Left kidney (tissue), 2 donors: ENCODE data around the gene TNFRSF6B. TPM values are rescaled to one million over a fixed set of nuclear protein-coding genes. Genes with fewer than 3 reads are reported as not detected.
"Not testable (repeated sequence)": the region's sequence is repeated elsewhere in the genome, so short reads cannot be mapped to it uniquely, and the experiment has no call there.

Experiments
- DNase-seq: peaks from one replicate; pipeline ENCODE4 v3.0.0-alpha.2; 2013
- polyA plus RNA-seq: library from polyadenylated mRNA; unstranded; fragments of 120-200 nt; gene quantifications from one replicate; pipeline ENCODE4 v1.2.1, GENCODE V29; 2013; ENCODE audit not compliant: insufficient read length

TNFRSF6B gene
- polyA plus RNA-seq, 1 donor: 2.1 TPM

- DNase-seq: no peak
These were observed 34.3 kb upstream of the TNFRSF6B start for GRCh38 chr20:63661959-63662812.

- DNase-seq: no peak
These were observed 33.7 kb upstream of the TNFRSF6B start for GRCh38 chr20:63662813-63663189.

- DNase-seq: no peak
These were observed 33.0 kb upstream of the TNFRSF6B start for GRCh38 chr20:63663332-63664066.

GRCh38 chr20:63664143-63664851, 32.2 kb upstream of the TNFRSF6B start:
- no peak for DNase-seq

- DNase-seq: no peak
These were observed 31.4 kb upstream of the TNFRSF6B start for GRCh38 chr20:63664861-63665594.

- no peak for DNase-seq
These were observed 30.7 kb upstream of the TNFRSF6B start for GRCh38 chr20:63665708-63666107.

GRCh38 chr20:63667858-63668257, 28.6 kb upstream of the TNFRSF6B start:
- no peak for DNase-seq

GRCh38 chr20:63668351-63668750, 28.1 kb upstream of the TNFRSF6B start:
- no peak for DNase-seq

- not testable (repeated sequence) for DNase-seq
These were observed 24.8 kb upstream of the TNFRSF6B start for GRCh38 chr20:63671695-63672094.

GRCh38 chr20:63672666-63673065, 23.8 kb upstream of the TNFRSF6B start:
- no peak for DNase-seq

- no peak for DNase-seq
These were observed 22.5 kb upstream of the TNFRSF6B start for GRCh38 chr20:63673951-63674350.

GRCh38 chr20:63675681-63676368, 20.6 kb upstream of the TNFRSF6B start:
- DNase-seq: no peak

GRCh38 chr20:63678071-63678470, 18.4 kb upstream of the TNFRSF6B start:
- no peak for DNase-seq

- DNase-seq: no peak
These were observed 17.6 kb upstream of the TNFRSF6B start for GRCh38 chr20:63678667-63679465.

- DNase-seq: no peak
These were observed 16.6 kb upstream of the TNFRSF6B start for GRCh38 chr20:63679799-63680305.

GRCh38 chr20:63680427-63680826, 16.0 kb upstream of the TNFRSF6B start:
- no peak for DNase-seq

- no peak for DNase-seq
These were observed 15.4 kb upstream of the TNFRSF6B start for GRCh38 chr20:63680857-63681608.

- no peak for DNase-seq
These were observed 14.8 kb upstream of the TNFRSF6B start for GRCh38 chr20:63681609-63682142.
